ENCODE results near the gene MAPKBP1.

The MAPKBP1 gene

GRCh38 chr15:41746802-41747201 lies 27.5 kb upstream of the MAPKBP1 start:
- TF ChIP-seq EZH2phosphoT487 (IDR thresholded peaks at IDR 0.05; ENCODE audit: low read length) (no peak), EZH2 (optimal IDR thresholded peaks at IDR 0.05; ENCODE audit: low read depth, low read length) (no peak)
- TF ChIP-seq, protein P1, sequence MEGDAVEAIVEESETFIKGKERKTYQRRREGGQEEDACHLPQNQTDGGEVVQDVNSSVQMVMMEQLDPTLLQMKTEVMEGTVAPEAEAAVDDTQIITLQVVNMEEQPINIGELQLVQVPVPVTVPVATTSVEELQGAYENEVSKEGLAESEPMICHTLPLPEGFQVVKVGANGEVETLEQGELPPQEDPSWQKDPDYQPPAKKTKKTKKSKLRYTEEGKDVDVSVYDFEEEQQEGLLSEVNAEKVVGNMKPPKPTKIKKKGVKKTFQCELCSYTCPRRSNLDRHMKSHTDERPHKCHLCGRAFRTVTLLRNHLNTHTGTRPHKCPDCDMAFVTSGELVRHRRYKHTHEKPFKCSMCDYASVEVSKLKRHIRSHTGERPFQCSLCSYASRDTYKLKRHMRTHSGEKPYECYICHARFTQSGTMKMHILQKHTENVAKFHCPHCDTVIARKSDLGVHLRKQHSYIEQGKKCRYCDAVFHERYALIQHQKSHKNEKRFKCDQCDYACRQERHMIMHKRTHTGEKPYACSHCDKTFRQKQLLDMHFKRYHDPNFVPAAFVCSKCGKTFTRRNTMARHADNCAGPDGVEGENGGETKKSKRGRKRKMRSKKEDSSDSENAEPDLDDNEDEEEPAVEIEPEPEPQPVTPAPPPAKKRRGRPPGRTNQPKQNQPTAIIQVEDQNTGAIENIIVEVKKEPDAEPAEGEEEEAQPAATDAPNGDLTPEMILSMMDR (IDR thresholded peaks at IDR 0.05; ENCODE audit: low read length), result no peak
- Histone ChIP-seq H3K9ac (ENCODE audit: low read length) (no peak overlapping the region), H3F3A (ENCODE audit: insufficient read depth, low read length) (no peaks in the 10 kb centered on the region), H3K9me2 (replicated peaks; ENCODE audit: insufficient read depth, low read length) (no peaks in the 10 kb centered on the region), H4K20me1 (ENCODE audit: insufficient read depth, low read length) (no peaks in the 10 kb centered on the region), H3K4me2 (ENCODE audit: low read depth, low read length) (no peak overlapping the region), H3K27me3 (replicated peaks; ENCODE audit: insufficient read depth, low read length) (no peaks in the 10 kb centered on the region), H3K9me3 (replicated peaks; ENCODE audit: insufficient read depth, low read length) (no peaks in the 10 kb centered on the region), H2AFZ (ENCODE audit: low read length) (no peak overlapping the region), H3K4me1 (ENCODE audit: low read length) (no peaks in the 10 kb centered on the region), H3K36me3 (replicated peaks; ENCODE audit: insufficient read depth, low read length) (no peaks in the 10 kb centered on the region; the same call in 1 of the 2 replicates), H3K4me3 (ENCODE audit: low read length) (no peak overlapping the region), H3K27ac (ENCODE audit: low read length) (no peak overlapping the region), H3K79me2 (ENCODE audit: low read length) (no peaks in the 10 kb centered on the region)
- no peak for DNase-seq

DNA sequence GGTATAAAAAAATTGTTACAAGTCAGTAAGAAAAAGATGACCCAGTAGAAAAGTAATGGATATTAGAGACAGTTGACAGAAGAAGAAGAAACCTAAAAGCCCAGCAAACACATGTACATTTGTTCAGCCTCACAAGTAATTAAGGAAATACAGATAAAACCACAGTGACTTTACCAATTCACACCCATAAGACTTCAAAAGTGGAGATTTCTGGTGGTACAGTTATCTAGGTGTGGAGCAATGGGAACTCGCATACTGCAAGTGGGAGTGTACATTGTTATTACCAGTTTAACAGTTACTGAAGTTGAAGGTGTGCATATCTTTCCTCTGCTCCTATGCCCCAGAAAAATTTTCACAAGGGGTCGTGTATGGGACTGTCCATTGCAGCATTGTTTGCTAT lies 18.1 kb upstream of the MAPKBP1 start:
- TF ChIP-seq EZH2 (optimal IDR thresholded peaks at IDR 0.05; ENCODE audit: low read depth, low read length) (no peak), EZH2phosphoT487 (IDR thresholded peaks at IDR 0.05; ENCODE audit: low read length) (no peak)
- TF ChIP-seq, protein P1 (IDR thresholded peaks at IDR 0.05; ENCODE audit: low read length), result no peak
- H3K4me2 ChIP-seq (ENCODE audit: low read depth, low read length), result no peak overlapping the region
- H3K36me3 ChIP-seq (replicated peaks; ENCODE audit: insufficient read depth, low read length), result peaks cover 7% of the 10 kb centered on the region; the same call in 1 of the 2 replicates
- no peak overlapping the region for H3K27ac ChIP-seq (ENCODE audit: low read length)
- H3K9me3 ChIP-seq (replicated peaks; ENCODE audit: insufficient read depth, low read length), result no peaks in the 10 kb centered on the region
- no peak overlapping the region for H3K4me3 ChIP-seq (ENCODE audit: low read length)
- no peak for DNase-seq
- H3K4me1 ChIP-seq (ENCODE audit: low read length), result no peaks in the 10 kb centered on the region
- H3K27me3 ChIP-seq (replicated peaks; ENCODE audit: insufficient read depth, low read length), result no peaks in the 10 kb centered on the region
- no peak overlapping the region for H2AFZ ChIP-seq (ENCODE audit: low read length)
- no peaks in the 10 kb centered on the region for H3K9me2 ChIP-seq (replicated peaks; ENCODE audit: insufficient read depth, low read length)
- no peak overlapping the region for H3K9ac ChIP-seq (ENCODE audit: low read length)
- H3K79me2 ChIP-seq (ENCODE audit: low read length), result no peaks in the 10 kb centered on the region
- H4K20me1 ChIP-seq (ENCODE audit: insufficient read depth, low read length), result no peaks in the 10 kb centered on the region
- H3F3A ChIP-seq (ENCODE audit: insufficient read depth, low read length), result no peaks in the 10 kb centered on the region

- no peaks in the 10 kb centered on the region for H3K9me2 ChIP-seq (replicated peaks; ENCODE audit: insufficient read depth, low read length)
- H3K27me3 ChIP-seq (replicated peaks; ENCODE audit: insufficient read depth, low read length), result no peaks in the 10 kb centered on the region
- peak overlapping the region; percentile 84 for H3K4me2 ChIP-seq (ENCODE audit: low read depth, low read length)
- TF ChIP-seq, protein P1 (IDR thresholded peaks at IDR 0.05; ENCODE audit: low read length), result peak; percentile 80
- TF ChIP-seq EZH2 (optimal IDR thresholded peaks at IDR 0.05; ENCODE audit: low read depth, low read length), result no peak
- peaks cover 18% of the 10 kb centered on the region for H3K4me1 ChIP-seq (ENCODE audit: low read length)
- peaks cover 15% of the 10 kb centered on the region for H3F3A ChIP-seq (ENCODE audit: insufficient read depth, low read length)
- H3K4me3 ChIP-seq (ENCODE audit: low read length), result peak overlapping the region; percentile 82
- no peaks in the 10 kb centered on the region for H3K9me3 ChIP-seq (replicated peaks; ENCODE audit: insufficient read depth, low read length)
- no peak overlapping the region for H2AFZ ChIP-seq (ENCODE audit: low read length)
- H3K36me3 ChIP-seq (replicated peaks; ENCODE audit: insufficient read depth, low read length), result no peaks in the 10 kb centered on the region
- H3K9ac ChIP-seq (ENCODE audit: low read length), result no peak overlapping the region
- DNase-seq, result peak; percentile 87
- H3K79me2 ChIP-seq (ENCODE audit: low read length), result peaks cover 9% of the 10 kb centered on the region; the same call in 1 of the 2 replicates
- peak overlapping the region; percentile 73; the same call in 1 of the 2 replicates for H3K27ac ChIP-seq (ENCODE audit: low read length)
- H4K20me1 ChIP-seq (ENCODE audit: insufficient read depth, low read length), result no peaks in the 10 kb centered on the region
These were observed 1.5 kb upstream of the MAPKBP1 start for GRCh38 chr15:41772720-41773331.

Measured in MM.1S (cell line).